Measurements from ENCODE around the gene MAGI1. TPM values are rescaled to one million over a fixed set of nuclear protein-coding genes. Genes with fewer than 3 reads are reported as not detected.

Gene MAGI1
- total RNA-seq, 4 donors from 2014 or later: 17.2 to 40.8 (median 28.1) TPM

GRCh38 chr3:65879372-65879771 is 159.3 kb downstream of the MAGI1 start:
- no peak for ATAC-seq
- H3K27ac ChIP-seq: no peak overlapping the region
- H3K4me1 ChIP-seq: peaks cover 0 to 9% (median 0%) of the 10 kb centered on the region in 3 donors
- H3K4me3 ChIP-seq: no peak overlapping the region
- no peak for TF ChIP-seq POLR2AphosphoS5 (IDR thresholded peaks at IDR 0.05)
- TF ChIP-seq EP300 (IDR thresholded peaks at IDR 0.05): no peak
- TF ChIP-seq POLR2A (IDR thresholded peaks at IDR 0.05): no peak
- TF ChIP-seq CTCF (IDR thresholded peaks at IDR 0.05): no peak
- 86% methylated on average over 1 of the region's 1 CpG; no CpG with 5 or more reads in 1 of the 2 donors for WGBS, 2 donors (ENCODE audit: low coverage in 1 of 2)
- no peaks in the 10 kb centered on the region for H3K9me3 ChIP-seq
- no peaks in the 10 kb centered on the region for H3K36me3 ChIP-seq
- no peaks in the 10 kb centered on the region for H3K27me3 ChIP-seq

- no peaks in the 10 kb centered on the region for H3K36me3 ChIP-seq
- H3K4me1 ChIP-seq: peaks cover 0 to 7% (median 0%) of the 10 kb centered on the region in 3 donors
- ATAC-seq: no peak
- TF ChIP-seq POLR2A (IDR thresholded peaks at IDR 0.05): no peak
- no peak for TF ChIP-seq POLR2AphosphoS5 (IDR thresholded peaks at IDR 0.05)
- no peak for TF ChIP-seq CTCF (IDR thresholded peaks at IDR 0.05)
- TF ChIP-seq EP300 (IDR thresholded peaks at IDR 0.05): no peak
- H3K27me3 ChIP-seq: no peaks in the 10 kb centered on the region
- no peak overlapping the region for H3K4me3 ChIP-seq
- no peaks in the 10 kb centered on the region for H3K9me3 ChIP-seq
- H3K27ac ChIP-seq: no peak overlapping the region
- WGBS, 2 donors (ENCODE audit: low coverage in 1 of 2): 0 to 78% methylated on average over 1 to 5 of the region's 6 CpGs
Measured at GRCh38 chr3:65878831-65879230, 159.9 kb downstream of the MAGI1 start.

GRCh38 chr3:65877160-65877559 is 161.6 kb downstream of the MAGI1 start:
- no peak for ATAC-seq
- Histone ChIP-seq H3K9me3 (no peaks in the 10 kb centered on the region), H3K36me3 (no peaks in the 10 kb centered on the region), H3K4me3 (no peak overlapping the region), H3K27ac (no peak overlapping the region), H3K27me3 (no peaks in the 10 kb centered on the region), H3K4me1 (no peaks in the 10 kb centered on the region)
- no peak for TF ChIP-seq EP300 (IDR thresholded peaks at IDR 0.05)
- TF ChIP-seq POLR2A (IDR thresholded peaks at IDR 0.05): no peak
- TF ChIP-seq CTCF (IDR thresholded peaks at IDR 0.05): no peak
- no peak for TF ChIP-seq POLR2AphosphoS5 (IDR thresholded peaks at IDR 0.05)
- 79 to 83% methylated on average over 1 to 2 of the region's 2 CpGs for WGBS, 2 donors (ENCODE audit: low coverage in 1 of 2)

GRCh38 chr3:65876028-65876420 is 162.7 kb downstream of the MAGI1 start:
- Histone ChIP-seq H3K27ac (no peak overlapping the region), H3K4me1 (peaks cover 0 to 10% (median 0%) of the 10 kb centered on the region in 3 donors), H3K4me3 (no peak overlapping the region), H3K27me3 (no peaks in the 10 kb centered on the region), H3K9me3 (no peaks in the 10 kb centered on the region), H3K36me3 (no peaks in the 10 kb centered on the region)
- TF ChIP-seq CTCF (IDR thresholded peaks at IDR 0.05) (no peak), POLR2A (IDR thresholded peaks at IDR 0.05) (no peak), POLR2AphosphoS5 (IDR thresholded peaks at IDR 0.05) (no peak), EP300 (IDR thresholded peaks at IDR 0.05) (no peak)
- 90% methylated on average over 3 of the region's 3 CpGs; no CpG with 5 or more reads in 1 of the 2 donors for WGBS, 2 donors (ENCODE audit: low coverage in 1 of 2)
- no peak for ATAC-seq

GRCh38 chr3:65875393-65876027 is 163.2 kb downstream of the MAGI1 start:
- Histone ChIP-seq H3K27me3 (no peaks in the 10 kb centered on the region), H3K27ac (no peak overlapping the region), H3K36me3 (no peaks in the 10 kb centered on the region), H3K9me3 (no peaks in the 10 kb centered on the region), H3K4me1 (peaks cover 0 to 10% (median 0%) of the 10 kb centered on the region in 3 donors), H3K4me3 (no peak overlapping the region)
- TF ChIP-seq POLR2A (IDR thresholded peaks at IDR 0.05) (no peak), POLR2AphosphoS5 (IDR thresholded peaks at IDR 0.05) (no peak), EP300 (IDR thresholded peaks at IDR 0.05) (no peak), CTCF (IDR thresholded peaks at IDR 0.05) (no peak)
- no peak for ATAC-seq
- 72 to 74% methylated on average over 6 of the region's 6 CpGs for WGBS, 2 donors (ENCODE audit: low coverage in 1 of 2)
